T47D (cell line): ENCODE measurements around the gene LOXL1.

ENCODE experiments used
- DNase-seq, 2 experiments: peaks; one replicate each; pipeline versions ENCODE4 v3.0.0 to v3.0.0-alpha.2; 2011 to 2012; ENCODE audit warnings: low read depth in 1 of 2, low spot score in 1 of 2
- JUND ChIP-seq: IDR thresholded peaks from 2 replicates; pipeline ENCODE4 v1.6.1; 2012; ENCODE audit warnings: low read depth
- in situ Hi-C: cut with HindIII; loops from 2 replicates; pipeline ENCODE4 v1.10.0; 2016; ENCODE audit warnings: low sequenced_read_pairs, low pct_unique_long_range_greater_than_20kb

The LOXL1 gene

GRCh38 chr15:73941449-73941848 lies 15.2 kb downstream of the LOXL1 start:
- in situ Hi-C loops, result no loop called here
- no peak for TF ChIP-seq JUND
- DNase-seq, result no peak

- in situ Hi-C loops, result no loop called here
- DNase-seq, result no peak
- no peak for TF ChIP-seq JUND
Observed at GRCh38 chr15:73941871-73942635, 15.8 kb downstream of the LOXL1 start.

- no peak for TF ChIP-seq JUND
- in situ Hi-C loops, result no loop called here
- no peak for DNase-seq
Observed at GRCh38 chr15:73942751-73943270, 16.5 kb downstream of the LOXL1 start.

- in situ Hi-C loops, result no loop called here
Observed at GRCh38 chr15:73944161-73945129, 18.2 kb downstream of the LOXL1 start.

GRCh38 chr15:73945130-73945508 lies 18.9 kb downstream of the LOXL1 start:
- no peak for TF ChIP-seq JUND
- DNase-seq, result no peak
- in situ Hi-C loops, result no loop called here

More at GRCh38 chr15:73944161-73945129, 18.2 kb downstream of the LOXL1 start:
- TF ChIP-seq JUND, result no peak
- DNase-seq, result no peak

GRCh38 chr15:73946046-73946721 lies 19.9 kb downstream of the LOXL1 start:
- DNase-seq, result no peak
- in situ Hi-C loops, result no loop called here
- no peak for TF ChIP-seq JUND

DNA sequence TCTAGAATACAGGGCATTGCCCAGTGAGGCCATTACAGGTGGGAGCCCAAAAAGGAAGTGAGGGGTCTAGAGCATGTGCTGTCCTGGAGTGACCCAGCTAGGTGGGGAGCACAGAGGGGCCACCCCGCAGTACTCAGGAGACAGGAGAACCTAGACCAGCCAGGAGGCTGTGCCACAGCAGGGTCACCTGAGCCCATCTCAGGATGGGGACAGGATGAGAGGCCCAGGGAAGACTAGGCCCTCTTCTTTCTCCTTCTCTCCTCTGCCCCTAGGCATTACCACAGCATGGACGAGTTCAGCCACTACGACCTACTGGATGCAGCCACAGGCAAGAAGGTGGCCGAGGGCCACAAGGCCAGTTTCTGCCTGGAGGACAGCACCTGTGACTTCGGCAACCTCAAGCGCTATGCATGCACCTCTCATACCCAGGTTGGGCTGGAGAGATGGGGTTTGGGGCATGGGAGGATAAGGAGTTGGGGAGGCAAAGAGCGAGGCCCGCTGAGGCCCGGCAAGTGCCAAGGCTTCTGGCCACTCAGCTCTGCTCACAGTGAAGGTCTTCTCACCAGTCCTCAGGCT lies 20.6 kb downstream of the LOXL1 start:
- no peak for DNase-seq
- in situ Hi-C loops, result no loop called here
- no peak for TF ChIP-seq JUND

GRCh38 chr15:73947651-73948050 lies 21.4 kb downstream of the LOXL1 start:
- DNase-seq, result no peak
- in situ Hi-C loops, result no loop called here
- TF ChIP-seq JUND, result no peak

GRCh38 chr15:73948396-73948795 lies 22.1 kb downstream of the LOXL1 start:
- no peak for TF ChIP-seq JUND
- in situ Hi-C loops, result no loop called here

DNA sequence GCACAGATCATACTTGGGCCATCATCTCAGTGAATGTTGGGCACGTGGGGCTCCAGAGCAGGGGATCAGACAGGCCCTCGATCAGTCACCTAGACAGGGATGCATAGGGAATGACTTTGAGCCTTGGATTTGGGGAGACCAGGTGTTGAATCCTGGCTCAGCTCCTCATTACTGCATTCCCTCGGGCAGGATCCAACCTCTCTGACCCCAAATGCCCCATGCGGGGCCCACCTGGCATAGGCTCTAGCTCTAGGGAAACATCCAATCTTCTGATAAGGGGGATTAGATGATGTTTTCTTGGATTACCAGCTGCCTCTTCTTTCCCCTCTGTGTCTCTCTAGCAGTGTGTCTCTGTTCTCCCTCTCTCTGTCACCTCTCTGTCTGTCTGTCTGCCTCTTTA lies 22.7 kb downstream of the LOXL1 start:
- DNase-seq, result no peak
- in situ Hi-C loops, result no loop called here
- TF ChIP-seq JUND, result no peak

More at GRCh38 chr15:73948396-73948795, 22.1 kb downstream of the LOXL1 start:
- DNase-seq, result no peak

GRCh38 chr15:73949496-73949895 lies 23.2 kb downstream of the LOXL1 start:
- TF ChIP-seq JUND, result no peak
- no peak for DNase-seq
- in situ Hi-C loops, result no loop called here

DNA sequence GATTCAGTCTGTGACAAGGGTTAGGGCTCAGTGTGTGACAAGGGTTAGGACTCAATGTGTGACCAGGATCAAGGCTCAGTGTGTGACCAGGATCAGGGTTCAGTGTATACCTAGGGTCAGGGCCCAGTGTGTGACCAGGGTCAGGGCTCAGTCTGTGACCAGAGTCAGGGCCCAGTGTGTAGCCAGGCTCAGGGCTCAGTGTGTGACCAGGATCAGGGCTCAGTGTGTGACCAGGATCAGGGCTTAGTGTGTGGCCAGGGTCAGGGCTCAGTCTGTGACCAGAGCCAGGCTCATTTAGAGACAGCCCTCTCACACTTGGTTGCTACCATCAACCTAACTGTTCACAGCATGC lies 24.2 kb downstream of the LOXL1 start:
- no peak for TF ChIP-seq JUND
- DNase-seq, result no peak
- in situ Hi-C loops, result no loop called here
